Urothelium cell line (cell line): ENCODE data around the gene RGS4.

Source experiments
- DNase-seq: peaks from one replicate; pipeline ENCODE4 v3.0.0; 2011; ENCODE audit warnings: low spot score, mixed read lengths
- FAIRE-seq: peaks from 2 replicates; lab custom pipeline; 2011; peaks lifted over from hg19 to GRCh38; lab: Jason Lieb, UNC

The RGS4 gene

GRCh38 chr1:163069142-163069541, at the start of gene RGS4:
TSS of gene RGS4 (plus strand) at chr1:163069361. CDS start at chr1:163069485, 124 bp downstream.
- FAIRE-seq = no peak
- DNase-seq = peak; percentile 86

- no peak for FAIRE-seq
Measured at GRCh38 chr1:163022129-163022528, 47.0 kb upstream of the RGS4 start.

GRCh38 chr1:163027610-163028009, 41.6 kb upstream of the RGS4 start:
- no peak for DNase-seq
- no peak for FAIRE-seq

More at GRCh38 chr1:163022129-163022528, 47.0 kb upstream of the RGS4 start:
- DNase-seq = no peak

GRCh38 chr1:163029901-163030300, 39.3 kb upstream of the RGS4 start:
- DNase-seq = no peak
- FAIRE-seq = no peak

GRCh38 chr1:163035446-163036249, 33.5 kb upstream of the RGS4 start:
- peak; percentile 82 for DNase-seq
- FAIRE-seq = peak; percentile 86

- peak; percentile 12 for DNase-seq
- no peak for FAIRE-seq
Measured at GRCh38 chr1:163036671-163037070, 32.5 kb upstream of the RGS4 start.

GRCh38 chr1:163038928-163039706, 30.0 kb upstream of the RGS4 start:
- no peak for FAIRE-seq
- DNase-seq = no peak

- FAIRE-seq = no peak
Measured at GRCh38 chr1:163039707-163040093, 29.5 kb upstream of the RGS4 start.

GRCh38 chr1:163046071-163046470, 23.1 kb upstream of the RGS4 start:
- FAIRE-seq = no peak
- no peak for DNase-seq

More at GRCh38 chr1:163039707-163040093, 29.5 kb upstream of the RGS4 start:
- no peak for DNase-seq

GRCh38 chr1:163047951-163048659, 21.1 kb upstream of the RGS4 start:
- FAIRE-seq (no peak), DNase-seq (no peak)

GRCh38 chr1:163048869-163049268, 20.3 kb upstream of the RGS4 start:
- no peak for FAIRE-seq

GRCh38 chr1:163049296-163049695, 19.9 kb upstream of the RGS4 start:
- DNase-seq (no peak), FAIRE-seq (no peak)

More at GRCh38 chr1:163048869-163049268, 20.3 kb upstream of the RGS4 start:
- no peak for DNase-seq

GRCh38 chr1:163050496-163050895, 18.7 kb upstream of the RGS4 start:
- DNase-seq = no peak
- FAIRE-seq = no peak

GRCh38 chr1:163054181-163054591, 15.0 kb upstream of the RGS4 start:
- DNase-seq (no peak), FAIRE-seq (no peak)

GRCh38 chr1:163055005-163055404, 14.2 kb upstream of the RGS4 start:
- DNase-seq (no peak), FAIRE-seq (no peak)

- DNase-seq = no peak
- FAIRE-seq = no peak
Measured at GRCh38 chr1:163055531-163055930, 13.6 kb upstream of the RGS4 start.

- no peak for FAIRE-seq
- DNase-seq = no peak
Measured at GRCh38 chr1:163056831-163057230, 12.3 kb upstream of the RGS4 start.

GRCh38 chr1:163060343-163061007, 8.7 kb upstream of the RGS4 start:
- DNase-seq = no peak
- no peak for FAIRE-seq

- no peak for FAIRE-seq
- DNase-seq = no peak
Measured at GRCh38 chr1:163063143-163063542, 6.0 kb upstream of the RGS4 start.

- FAIRE-seq (no peak), DNase-seq (no peak)
Measured at GRCh38 chr1:163063610-163064009, 5.6 kb upstream of the RGS4 start.

GRCh38 chr1:163066168-163066567, 3.0 kb upstream of the RGS4 start:
- FAIRE-seq (no peak), DNase-seq (no peak)
